ENCODE data around the gene PRSS48. TPM values are rescaled to one million over a fixed set of nuclear protein-coding genes. Genes with fewer than 3 reads are reported as not detected.
A peak's percentile ranks its signal among the peaks of the same experiment; 100 is the strongest.

Gene PRSS48
- total RNA-seq, 4 donors from 2014 or later: not detected

- Histone ChIP-seq H3K27ac (peak within 1 kb of the TSS; percentile 94 to 96), H3K4me3 (peak within 1 kb of the TSS; percentile 49 to 74), H3K4me1 (no peaks in the 10 kb centered on the region), H3K9me3 (no peaks in the 10 kb centered on the region), H3K36me3 (no peaks in the 10 kb centered on the region), H3K27me3 (no peaks in the 10 kb centered on the region)
- DNase-seq: peak; percentile 77
- intact Hi-C loops (cut with DNase I; ENCODE audit: low total_unique reads): no loop called here
- TF ChIP-seq, protein P1, sequence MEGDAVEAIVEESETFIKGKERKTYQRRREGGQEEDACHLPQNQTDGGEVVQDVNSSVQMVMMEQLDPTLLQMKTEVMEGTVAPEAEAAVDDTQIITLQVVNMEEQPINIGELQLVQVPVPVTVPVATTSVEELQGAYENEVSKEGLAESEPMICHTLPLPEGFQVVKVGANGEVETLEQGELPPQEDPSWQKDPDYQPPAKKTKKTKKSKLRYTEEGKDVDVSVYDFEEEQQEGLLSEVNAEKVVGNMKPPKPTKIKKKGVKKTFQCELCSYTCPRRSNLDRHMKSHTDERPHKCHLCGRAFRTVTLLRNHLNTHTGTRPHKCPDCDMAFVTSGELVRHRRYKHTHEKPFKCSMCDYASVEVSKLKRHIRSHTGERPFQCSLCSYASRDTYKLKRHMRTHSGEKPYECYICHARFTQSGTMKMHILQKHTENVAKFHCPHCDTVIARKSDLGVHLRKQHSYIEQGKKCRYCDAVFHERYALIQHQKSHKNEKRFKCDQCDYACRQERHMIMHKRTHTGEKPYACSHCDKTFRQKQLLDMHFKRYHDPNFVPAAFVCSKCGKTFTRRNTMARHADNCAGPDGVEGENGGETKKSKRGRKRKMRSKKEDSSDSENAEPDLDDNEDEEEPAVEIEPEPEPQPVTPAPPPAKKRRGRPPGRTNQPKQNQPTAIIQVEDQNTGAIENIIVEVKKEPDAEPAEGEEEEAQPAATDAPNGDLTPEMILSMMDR (IDR thresholded peaks at IDR 0.05): no peak
- peak; percentile 54 to 71 for TF ChIP-seq POLR2A (IDR thresholded peaks at IDR 0.05)
These were observed 48.4 kb downstream of the PRSS48 start, which contains the start of gene SH3D19 for GRCh38 chr4:151325111-151325948. Gene SH3D19, minus strand, starts transcription at chr4:151325605. Its CDS starts 253 bp downstream, at chr4:151325352.

GRCh38 chr4:151325949-151326246 is 48.9 kb downstream of the PRSS48 start:
- intact Hi-C loops (cut with DNase I; ENCODE audit: low total_unique reads): no loop called here
- no peaks in the 10 kb centered on the region for H3K4me1 ChIP-seq
- H3K9me3 ChIP-seq: no peaks in the 10 kb centered on the region
- no peaks in the 10 kb centered on the region for H3K27me3 ChIP-seq
- no peak for DNase-seq
- H3K27ac ChIP-seq: peak overlapping the region; percentile 94 to 96
- TF ChIP-seq, protein P1 (IDR thresholded peaks at IDR 0.05): no peak
- TF ChIP-seq POLR2A (IDR thresholded peaks at IDR 0.05): no peak
- H3K36me3 ChIP-seq: no peaks in the 10 kb centered on the region
- peak overlapping the region; percentile 49 to 74 for H3K4me3 ChIP-seq

GRCh38 chr4:151329217-151330007 is 52.5 kb downstream of the PRSS48 start:
- no peak for DNase-seq
- Histone ChIP-seq H3K4me3 (no peak overlapping the region), H3K4me1 (no peaks in the 10 kb centered on the region), H3K9me3 (no peaks in the 10 kb centered on the region), H3K27me3 (no peaks in the 10 kb centered on the region), H3K36me3 (no peaks in the 10 kb centered on the region), H3K27ac (no peak overlapping the region)
- no peak for TF ChIP-seq POLR2A (IDR thresholded peaks at IDR 0.05)
- TF ChIP-seq, protein P1 (IDR thresholded peaks at IDR 0.05): no peak
- intact Hi-C loops (cut with DNase I; ENCODE audit: low total_unique reads): no loop called here

- H3K27ac ChIP-seq: no peak overlapping the region
- no peaks in the 10 kb centered on the region for H3K36me3 ChIP-seq
- no peaks in the 10 kb centered on the region for H3K4me1 ChIP-seq
- no peaks in the 10 kb centered on the region for H3K27me3 ChIP-seq
- intact Hi-C loops (cut with DNase I; ENCODE audit: low total_unique reads): no loop called here
- no peak for DNase-seq
- H3K9me3 ChIP-seq: no peaks in the 10 kb centered on the region
- no peak for TF ChIP-seq POLR2A (IDR thresholded peaks at IDR 0.05)
- TF ChIP-seq, protein P1 (IDR thresholded peaks at IDR 0.05): no peak
- no peak overlapping the region for H3K4me3 ChIP-seq
These were observed 54.5 kb downstream of the PRSS48 start for GRCh38 chr4:151331276-151332042.

Data from uterus (tissue), 4 donors.